Cortex of kidney (tissue), 1 donor: ENCODE data around the gene TFDP1.
"Not testable (repeated sequence)": the region's sequence is repeated elsewhere in the genome, so short reads cannot be mapped to it uniquely, and the experiment has no call there.

ENCODE experiments used
- DNase-seq: peaks from one replicate; lab custom pipeline; 2025; lab: John Stamatoyannopoulos, UW

TFDP1 gene

GRCh38 chr13:113618455-113618854 lies 33.9 kb downstream of the TFDP1 start:
- no peak for DNase-seq

- DNase-seq, result no peak
These were observed 35.7 kb downstream of the TFDP1 start for GRCh38 chr13:113620036-113620796.

GRCh38 chr13:113621046-113621445 lies 36.5 kb downstream of the TFDP1 start:
- DNase-seq, result no peak

GRCh38 chr13:113621498-113621897 lies 36.9 kb downstream of the TFDP1 start:
- DNase-seq, result not testable (repeated sequence)

GRCh38 chr13:113621986-113622550 lies 37.5 kb downstream of the TFDP1 start:
- not testable (repeated sequence) for DNase-seq

- DNase-seq, result no peak
These were observed 38.4 kb downstream of the TFDP1 start for GRCh38 chr13:113622791-113623490.

GRCh38 chr13:113623491-113624234 lies 39.1 kb downstream of the TFDP1 start:
- no peak for DNase-seq

GRCh38 chr13:113624235-113624587 lies 39.7 kb downstream of the TFDP1 start:
- no peak for DNase-seq

GRCh38 chr13:113624640-113625304 lies 40.2 kb downstream of the TFDP1 start:
- DNase-seq, result not testable (repeated sequence)

- DNase-seq, result no peak
These were observed 41.6 kb downstream of the TFDP1 start for GRCh38 chr13:113625965-113626721.

GRCh38 chr13:113627136-113627535 lies 42.6 kb downstream of the TFDP1 start:
- no peak for DNase-seq

- no peak for DNase-seq
These were observed 44.0 kb downstream of the TFDP1 start for GRCh38 chr13:113628291-113629270.

- no peak for DNase-seq
These were observed 45.3 kb downstream of the TFDP1 start for GRCh38 chr13:113629866-113630265.

GRCh38 chr13:113630296-113630695 lies 45.7 kb downstream of the TFDP1 start:
- no peak for DNase-seq

- no peak for DNase-seq
These were observed 46.3 kb downstream of the TFDP1 start for GRCh38 chr13:113630804-113631203.

GRCh38 chr13:113631341-113632095 lies 47.0 kb downstream of the TFDP1 start:
- no peak for DNase-seq

- no peak for DNase-seq
These were observed 48.3 kb downstream of the TFDP1 start for GRCh38 chr13:113632706-113633484.

- DNase-seq, result no peak
These were observed 48.9 kb downstream of the TFDP1 start for GRCh38 chr13:113633485-113633873.
